Breast epithelium (tissue), 4 donors: ENCODE results near the gene PIK3CD. TPM values are rescaled to one million over a fixed set of nuclear protein-coding genes. Genes with fewer than 3 reads are reported as not detected.
A peak's percentile ranks its signal among the peaks of the same experiment; 100 is the strongest.
"Not testable (repeated sequence)": the region's sequence is repeated elsewhere in the genome, so short reads cannot be mapped to it uniquely, and the experiment has no call there.

Experiments
- DNase-seq, 2 donors: peaks; one replicate each; pipeline ENCODE4 v3.0.0-alpha.2; 2019; ENCODE audit warnings: low spot score in 2 of 2
- H3K27ac ChIP-seq, 2 donors: fragments of 200-600 bp; sonication (generic) in 1 of 2; one replicate each; pipeline ENCODE4 v1.5.1; 2016 to 2019; ENCODE audit warnings: mild to moderate bottlenecking in 1 of 2
- H3K27me3 ChIP-seq, 2 donors: fragments of 200-600 bp; sonication (generic) in 1 of 2; one replicate each; pipeline versions ENCODE4 v1.5.1 to v1.6.0; 2017 to 2019; ENCODE audit warnings: control low read depth in 1 of 2, mild to moderate bottlenecking in 1 of 2
- H3K36me3 ChIP-seq: fragments of 200-600 bp; one replicate; pipeline ENCODE4 v1.5.1; 2019
- H3K4me1 ChIP-seq, 2 donors: fragments of 200-600 bp; sonication (generic); one replicate each; pipeline ENCODE4 v1.5.1; 2016 to 2019; ENCODE audit warnings: control low read depth in 1 of 2
- H3K4me3 ChIP-seq, 3 donors: fragments of 200-600 bp; sonication (generic); 1 replicate in 2 of 3; 2 replicates in 1 of 3; pipeline ENCODE4 v1.5.1; 2016 to 2019; ENCODE audit warnings: mild to moderate bottlenecking in 3 of 3, moderate library complexity in 2 of 3
- H3K9me3 ChIP-seq, 2 donors: fragments of 200-600 bp; sonication (generic) in 1 of 2; one replicate each; pipeline ENCODE4 v1.5.1; 2016 to 2019; ENCODE audit warnings: control low read depth in 1 of 2
- POLR2A ChIP-seq: fragments of 450-650 bp; IDR thresholded peaks from one replicate; pipeline ENCODE4 v1.6.1; 2016; ENCODE audit warnings: antibody characterized with exemption, mild to moderate bottlenecking, moderate library complexity
- POLR2AphosphoS5 ChIP-seq, 3 donors: sonication (generic); formaldehyde crosslinking; IDR thresholded peaks; one replicate each; pipeline ENCODE4 v1.6.1; 2017; ENCODE audit warnings: antibody characterized with exemption in 3 of 3
- intact Hi-C: fragments of 100-400 bp; cut with DNase I; formaldehyde crosslinking; loops from one replicate; pipeline ENCODE4 v1.15.1; 2023; ENCODE audit warnings: low total_unique reads
- total RNA-seq, 3 donors: library from RNA; depleted of rRNA; stranded (reverse); fragments of >200 nt; gene quantifications; one replicate each; pipeline ENCODE4 v1.1.0, GENCODE V29; 2016
- TF ChIP-seq, protein P1 (sequence below), 3 donors: fragments of 450-650 bp; IDR thresholded peaks; one replicate each; pipeline ENCODE4 v1.5.1; 2016 to 2017; ENCODE audit warnings: antibody characterized with exemption in 3 of 3, mild to moderate bottlenecking in 3 of 3, moderate library complexity in 3 of 3

Gene PIK3CD
- total RNA-seq, 3 donors from 2014 or later: 8.2 to 12.1 (median 11.9) TPM

DNA sequence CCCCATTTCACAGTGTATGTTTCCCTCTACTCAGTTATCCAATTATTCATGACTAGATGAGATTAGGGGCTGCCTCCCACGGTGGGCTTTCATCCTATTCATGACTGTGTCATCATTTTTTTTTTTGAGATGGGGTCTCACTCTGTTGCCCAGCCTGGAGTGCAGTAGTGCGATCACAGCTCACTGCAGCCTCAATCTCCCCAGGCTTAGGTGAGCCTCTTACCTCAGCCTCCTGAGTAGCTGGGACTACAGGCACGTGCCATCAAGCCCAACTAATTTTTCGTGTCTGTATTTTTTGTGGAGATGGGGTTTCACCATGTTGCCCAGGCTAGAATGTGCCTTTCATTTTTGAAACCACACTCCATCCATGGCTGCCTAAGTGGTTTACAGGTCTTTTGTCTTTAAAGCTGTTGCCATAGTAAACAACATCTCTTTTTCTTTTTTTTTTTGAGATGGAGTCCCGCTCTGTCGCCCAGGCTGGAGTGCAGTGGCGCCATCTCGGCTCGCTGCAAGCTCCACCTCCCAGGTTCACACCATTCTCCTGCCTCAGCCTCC lies 60.0 kb downstream of the PIK3CD start:
- H3K9me3 ChIP-seq: no peaks in the 10 kb centered on the region
- H3K4me3 ChIP-seq: no peak overlapping the region
- TF ChIP-seq, protein P1, sequence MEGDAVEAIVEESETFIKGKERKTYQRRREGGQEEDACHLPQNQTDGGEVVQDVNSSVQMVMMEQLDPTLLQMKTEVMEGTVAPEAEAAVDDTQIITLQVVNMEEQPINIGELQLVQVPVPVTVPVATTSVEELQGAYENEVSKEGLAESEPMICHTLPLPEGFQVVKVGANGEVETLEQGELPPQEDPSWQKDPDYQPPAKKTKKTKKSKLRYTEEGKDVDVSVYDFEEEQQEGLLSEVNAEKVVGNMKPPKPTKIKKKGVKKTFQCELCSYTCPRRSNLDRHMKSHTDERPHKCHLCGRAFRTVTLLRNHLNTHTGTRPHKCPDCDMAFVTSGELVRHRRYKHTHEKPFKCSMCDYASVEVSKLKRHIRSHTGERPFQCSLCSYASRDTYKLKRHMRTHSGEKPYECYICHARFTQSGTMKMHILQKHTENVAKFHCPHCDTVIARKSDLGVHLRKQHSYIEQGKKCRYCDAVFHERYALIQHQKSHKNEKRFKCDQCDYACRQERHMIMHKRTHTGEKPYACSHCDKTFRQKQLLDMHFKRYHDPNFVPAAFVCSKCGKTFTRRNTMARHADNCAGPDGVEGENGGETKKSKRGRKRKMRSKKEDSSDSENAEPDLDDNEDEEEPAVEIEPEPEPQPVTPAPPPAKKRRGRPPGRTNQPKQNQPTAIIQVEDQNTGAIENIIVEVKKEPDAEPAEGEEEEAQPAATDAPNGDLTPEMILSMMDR (IDR thresholded peaks at IDR 0.05): no peak
- TF ChIP-seq POLR2AphosphoS5 (IDR thresholded peaks at IDR 0.05): no peak
- TF ChIP-seq POLR2A: no peak
- H3K36me3 ChIP-seq: no peaks in the 10 kb centered on the region
- H3K27me3 ChIP-seq: no peaks in the 10 kb centered on the region
- no peak for DNase-seq
- no peak overlapping the region for H3K27ac ChIP-seq
- no peaks in the 10 kb centered on the region for H3K4me1 ChIP-seq
- intact Hi-C loops: loop anchor here (1.0 kb wide), 1 partner anchor 15 kb away; no protein-coding TSS in a partner anchor

DNA sequence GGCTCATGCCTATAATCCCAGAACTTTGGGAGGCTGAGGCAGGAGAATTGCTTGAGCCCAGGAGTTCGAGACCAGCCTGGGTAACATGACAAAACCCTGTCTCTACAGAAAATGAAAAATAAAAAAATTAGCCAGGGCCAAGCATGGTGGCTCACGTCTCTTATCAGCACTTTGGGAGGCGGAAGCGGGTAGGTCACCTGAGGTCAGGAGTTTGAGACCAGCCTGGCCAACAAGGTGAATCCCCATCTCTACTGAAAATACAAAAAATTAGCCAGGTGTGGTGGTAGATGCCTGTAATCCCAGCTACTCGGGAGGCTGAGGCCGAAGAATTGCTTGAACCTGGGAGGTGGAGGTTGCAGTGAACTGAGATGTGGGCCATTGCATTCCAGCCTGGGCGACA lies 61.2 kb downstream of the PIK3CD start:
- H3K36me3 ChIP-seq, intact Hi-C loops: not testable (repeated sequence)

DNA sequence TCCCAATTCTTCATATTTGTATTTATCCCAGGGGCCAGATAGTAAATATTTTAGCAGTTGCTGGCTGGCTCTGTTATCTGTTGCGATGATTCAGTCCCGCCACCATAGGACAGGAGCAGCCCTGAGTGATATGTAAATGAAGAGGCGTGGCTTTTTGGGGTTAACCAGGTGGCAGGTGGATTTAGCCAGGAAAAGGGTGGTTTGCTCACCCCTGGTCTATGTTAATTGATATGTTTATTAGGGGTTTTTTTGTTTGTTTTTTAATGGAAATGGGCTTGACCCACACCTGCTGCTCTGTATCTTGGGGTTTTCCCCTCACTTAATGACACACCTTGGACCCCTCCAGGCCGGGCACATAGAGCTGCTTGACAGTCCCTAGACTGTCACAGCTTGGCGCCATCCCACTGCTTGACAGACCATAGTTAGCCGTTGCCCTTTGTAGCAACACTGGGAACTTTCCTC lies 62.8 kb downstream of the PIK3CD start:
- Histone ChIP-seq H3K4me3 (no peak overlapping the region), H3K9me3 (no peaks in the 10 kb centered on the region), H3K36me3 (no peaks in the 10 kb centered on the region), H3K4me1 (no peaks in the 10 kb centered on the region), H3K27ac (no peak overlapping the region), H3K27me3 (no peaks in the 10 kb centered on the region)
- intact Hi-C loops: no loop called here
- TF ChIP-seq, protein P1 (IDR thresholded peaks at IDR 0.05): no peak
- TF ChIP-seq POLR2A (no peak), POLR2AphosphoS5 (IDR thresholded peaks at IDR 0.05) (no peak)
- no peak for DNase-seq

More for the DNA sequence above, 61.2 kb downstream of the PIK3CD start:
- H3K27ac ChIP-seq, H3K4me1 ChIP-seq, DNase-seq, H3K4me3 ChIP-seq, H3K9me3 ChIP-seq, H3K27me3 ChIP-seq: not testable (repeated sequence)

DNA sequence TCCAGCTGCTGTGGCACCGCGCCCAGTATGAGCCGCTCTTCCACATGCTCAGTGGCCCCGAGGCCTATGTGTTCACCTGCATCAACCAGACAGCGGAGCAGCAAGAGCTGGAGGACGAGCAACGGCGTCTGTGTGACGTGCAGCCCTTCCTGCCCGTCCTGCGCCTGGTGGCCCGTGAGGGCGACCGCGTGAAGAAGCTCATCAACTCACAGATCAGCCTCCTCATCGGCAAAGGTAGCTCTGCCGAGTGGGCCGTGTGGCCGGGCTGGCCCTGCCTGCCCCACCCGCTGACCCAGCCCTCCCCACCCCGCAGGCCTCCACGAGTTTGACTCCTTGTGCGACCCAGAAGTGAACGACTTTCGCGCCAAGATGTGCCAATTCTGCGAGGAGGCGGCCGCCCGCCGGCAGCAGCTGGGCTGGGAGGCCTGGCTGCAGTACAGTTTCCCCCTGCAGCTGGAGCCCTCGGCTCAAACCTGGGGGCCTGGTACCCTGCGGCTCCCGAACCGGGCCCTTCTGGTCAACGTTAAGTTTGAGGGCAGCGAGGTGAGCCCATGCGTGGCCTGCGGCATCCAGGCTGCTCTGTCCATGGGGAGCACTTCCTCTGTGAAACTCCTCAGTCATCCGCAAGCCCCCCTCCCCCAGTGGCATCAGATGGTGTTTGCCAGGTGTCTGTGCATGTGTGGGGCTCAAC lies 64.2 kb downstream of the PIK3CD start:
- Histone ChIP-seq H3K27ac (no peak overlapping the region), H3K4me1 (no peaks in the 10 kb centered on the region), H3K9me3 (no peaks in the 10 kb centered on the region), H3K4me3 (no peak overlapping the region), H3K36me3 (no peaks in the 10 kb centered on the region), H3K27me3 (no peaks in the 10 kb centered on the region)
- intact Hi-C loops: no loop called here
- DNase-seq: no peak
- no peak for TF ChIP-seq POLR2A
- TF ChIP-seq POLR2AphosphoS5 (IDR thresholded peaks at IDR 0.05): no peak
- TF ChIP-seq, protein P1 (IDR thresholded peaks at IDR 0.05): no peak

DNA sequence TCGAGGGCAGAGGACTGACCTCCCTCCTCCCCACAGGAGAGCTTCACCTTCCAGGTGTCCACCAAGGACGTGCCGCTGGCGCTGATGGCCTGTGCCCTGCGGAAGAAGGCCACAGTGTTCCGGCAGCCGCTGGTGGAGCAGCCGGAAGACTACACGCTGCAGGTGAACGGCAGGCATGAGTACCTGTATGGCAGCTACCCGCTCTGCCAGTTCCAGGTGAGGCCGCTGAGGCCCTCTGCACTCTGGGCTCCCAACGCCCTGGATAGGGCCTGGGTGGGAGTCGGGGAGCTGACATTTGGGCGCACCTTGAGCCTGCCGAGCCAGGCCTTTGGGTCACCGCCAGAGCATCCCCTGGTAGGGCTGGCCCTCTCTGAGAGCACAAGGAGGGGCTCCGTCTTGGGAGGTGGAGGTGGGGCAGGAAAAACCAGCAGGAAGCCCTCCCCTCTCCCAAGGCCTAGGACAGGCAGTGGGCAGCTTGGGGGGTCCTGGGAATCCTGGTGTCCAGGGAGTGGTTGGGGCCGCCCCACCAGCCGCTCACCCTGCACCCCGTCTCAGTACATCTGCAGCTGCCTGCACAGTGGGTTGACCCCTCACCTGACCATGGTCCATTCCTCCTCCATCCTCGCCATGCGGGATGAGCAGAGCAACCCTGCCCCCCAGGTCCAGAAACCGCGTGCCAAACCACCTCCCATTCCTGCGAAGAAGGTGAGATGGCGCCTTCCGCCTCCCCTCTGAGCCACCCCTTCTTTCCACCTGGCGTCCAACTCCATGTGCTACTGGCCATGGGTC lies 65.1 kb downstream of the PIK3CD start:
- Histone ChIP-seq H3K9me3 (no peaks in the 10 kb centered on the region), H3K36me3 (no peaks in the 10 kb centered on the region), H3K27ac (peak overlapping the region; percentile 76 to 80), H3K4me3 (peak overlapping the region in 2 of 3 donors; percentile 31 to 49), H3K4me1 (no peaks in the 10 kb centered on the region), H3K27me3 (no peaks in the 10 kb centered on the region)
- TF ChIP-seq POLR2A (no peak), POLR2AphosphoS5 (IDR thresholded peaks at IDR 0.05) (no peak)
- TF ChIP-seq, protein P1 (IDR thresholded peaks at IDR 0.05): no peak
- intact Hi-C loops: no loop called here
- no peak for DNase-seq
